Liver (tissue), 9 donors: ENCODE results near the gene AMIGO2. TPM values are rescaled to one million over a fixed set of nuclear protein-coding genes. Genes with fewer than 3 reads are reported as not detected.

ENCODE experiments used
- DNase-seq: peaks from one replicate; pipeline ENCODE4 v3.0.0-alpha.2; 2017; ENCODE audit warnings: low spot score
- H3K27ac ChIP-seq, 2 donors: one replicate each; pipeline ENCODE4 v1.7.0; 2013; ENCODE audit warnings: inconsistent platforms in 2 of 2, low read length in 2 of 2, control low read depth in 1 of 2, low read depth in 1 of 2, mild to moderate bottlenecking in 1 of 2
- H3K27me3 ChIP-seq, 4 donors: one replicate each; pipeline versions ENCODE4 v1.6.1 to v1.7.0; 2013; ENCODE audit warnings: low read length in 3 of 4, inconsistent platforms in 1 of 4, mild to moderate bottlenecking in 1 of 4, moderate library complexity in 1 of 4; ENCODE audit not compliant: control insufficient read depth in 4 of 4, insufficient read depth in 4 of 4
- H3K36me3 ChIP-seq, 4 donors: one replicate each; pipeline versions ENCODE4 v1.6.1 to v1.7.0; 2013; ENCODE audit warnings: low read length in 3 of 4, mild to moderate bottlenecking in 3 of 4, low read depth in 1 of 4, moderate library complexity in 1 of 4; ENCODE audit not compliant: control insufficient read depth in 4 of 4, insufficient read depth in 3 of 4
- H3K4me1 ChIP-seq, 4 donors: one replicate each; pipeline versions ENCODE4 v1.6.1 to v1.7.0; 2013; ENCODE audit warnings: low read length in 3 of 4, mild to moderate bottlenecking in 3 of 4, moderate library complexity in 1 of 4; ENCODE audit not compliant: control insufficient read depth in 4 of 4, insufficient read depth in 4 of 4
- H3K4me3 ChIP-seq, 3 donors: one replicate each; pipeline versions ENCODE4 v1.6.1 to v1.7.0; 2013; ENCODE audit warnings: low read length in 3 of 3, control low read depth in 1 of 3, low read depth in 1 of 3, mild to moderate bottlenecking in 1 of 3
- H3K9ac ChIP-seq, 2 donors: one replicate each; pipeline ENCODE4 v1.7.0; 2013; ENCODE audit warnings: low read length in 2 of 2, mild to moderate bottlenecking in 2 of 2, moderate library complexity in 2 of 2, control low read depth in 1 of 2, low read depth in 1 of 2
- H3K9me3 ChIP-seq, 4 donors: one replicate each; pipeline versions ENCODE4 v1.6.1 to v1.7.0; 2013; ENCODE audit warnings: low read length in 3 of 4; ENCODE audit not compliant: control insufficient read depth in 4 of 4
- EGR1 ChIP-seq, 2 donors: IDR thresholded peaks; 2 replicates each; pipeline ENCODE4 v1.6.1; 2016 to 2018; ENCODE audit warnings: antibody characterized with exemption in 2 of 2, low read depth in 2 of 2
- FOXA1 ChIP-seq: IDR thresholded peaks from 2 replicates; pipeline ENCODE4 v1.6.1; 2016; ENCODE audit warnings: antibody characterized with exemption
- FOXA2 ChIP-seq: IDR thresholded peaks from 2 replicates; pipeline ENCODE4 v1.6.1; 2016; ENCODE audit warnings: antibody characterized with exemption
- HNF4A ChIP-seq, 2 donors: conservative IDR thresholded peaks; 2 replicates each; pipeline ENCODE4 v1.6.1; 2016; ENCODE audit warnings: antibody characterized with exemption in 2 of 2, mild to moderate bottlenecking in 2 of 2
- HNF4G ChIP-seq: IDR thresholded peaks from 2 replicates; pipeline ENCODE4 v1.6.1; 2016; ENCODE audit warnings: antibody characterized with exemption
- JUND ChIP-seq, 2 donors: IDR thresholded peaks; 2 replicates each; pipeline ENCODE4 v1.6.1; 2016; ENCODE audit warnings: antibody characterized with exemption in 2 of 2
- NR2F2 ChIP-seq: IDR thresholded peaks from 2 replicates; pipeline ENCODE4 v1.6.1; 2016; ENCODE audit warnings: antibody characterized with exemption
- RAD21 ChIP-seq, 2 donors: IDR thresholded peaks; 2 replicates each; pipeline ENCODE4 v1.6.1; 2016; ENCODE audit warnings: antibody characterized with exemption in 2 of 2, mild to moderate bottlenecking in 2 of 2
- RXRA ChIP-seq, 2 donors: IDR thresholded peaks; 2 replicates each; pipeline ENCODE4 v1.6.1; 2017 to 2018; ENCODE audit warnings: antibody characterized with exemption in 2 of 2, mild to moderate bottlenecking in 1 of 2
- SP1 ChIP-seq: IDR thresholded peaks from 2 replicates; pipeline ENCODE4 v1.6.1; 2018; ENCODE audit warnings: antibody characterized with exemption, mild to moderate bottlenecking
- TAF1 ChIP-seq: conservative IDR thresholded peaks from 2 replicates; pipeline ENCODE4 v1.6.1; 2016; ENCODE audit warnings: antibody characterized with exemption, mild to moderate bottlenecking
- YY1 ChIP-seq: IDR thresholded peaks from 2 replicates; pipeline ENCODE4 v1.6.1; 2016; ENCODE audit warnings: antibody characterized with exemption, mild to moderate bottlenecking
- WGBS: extraction: QIAGEN DNeasy Blood & Tissue Kit; methylation state at CpG from one replicate; pipeline ENCODE4 v1.1.7; 2013; 5-methylcytosine and 5-hydroxymethylcytosine counted together
- polyA plus RNA-seq, 2 donors: library from polyadenylated mRNA; stranded (reverse) in 1 of 2; unstranded in 1 of 2; fragments of 200-250 nt in 1 of 2; fragments of >200 nt in 1 of 2; fragmentation: Nextera tagmentation in 1 of 2; extraction: Ambion mirVana in 1 of 2; gene quantifications; one replicate each; pipeline versions ENCODE4 v1.2.1 to v1.2.3, GENCODE V29; 2013 to 2015
- total RNA-seq, 2 donors: library from RNA; depleted of rRNA; stranded (reverse); fragments of >200 nt; gene quantifications; one replicate each; pipeline ENCODE4 v1.2.3, GENCODE V29; 2014
- TF ChIP-seq, protein P1 (sequence below): IDR thresholded peaks from 2 replicates; pipeline ENCODE4 v1.6.1; 2016; ENCODE audit warnings: antibody characterized with exemption
- TF ChIP-seq, protein P2 (sequence below): fragments of 150-350 bp; IDR thresholded peaks from 2 replicates; pipeline ENCODE4 v1.5.1; 2017; ENCODE audit warnings: improper control_type of control experiment, low read depth, low read length; ENCODE audit not compliant: missing input control
- TF ChIP-seq, protein P3 (sequence below): IDR thresholded peaks from 2 replicates; pipeline ENCODE4 v1.6.1; 2016; ENCODE audit warnings: antibody characterized with exemption
- TF ChIP-seq, protein P4 (sequence below): IDR thresholded peaks from 2 replicates; pipeline ENCODE4 v1.6.1; 2016; ENCODE audit warnings: antibody characterized with exemption
- TF ChIP-seq, protein P5 (sequence below): IDR thresholded peaks from 2 replicates; pipeline ENCODE4 v1.6.1; 2016; ENCODE audit warnings: antibody characterized with exemption, mild to moderate bottlenecking
- donor health status: healthy.
- donor health status: healthy.
- donor health status: healthy.
- donor health status: healthy.
- donor health status: healthy.

The AMIGO2 gene
- total and polyA plus RNA-seq, 4 donors = 1.2 to 3.5 (median 2.3) TPM

DNA sequence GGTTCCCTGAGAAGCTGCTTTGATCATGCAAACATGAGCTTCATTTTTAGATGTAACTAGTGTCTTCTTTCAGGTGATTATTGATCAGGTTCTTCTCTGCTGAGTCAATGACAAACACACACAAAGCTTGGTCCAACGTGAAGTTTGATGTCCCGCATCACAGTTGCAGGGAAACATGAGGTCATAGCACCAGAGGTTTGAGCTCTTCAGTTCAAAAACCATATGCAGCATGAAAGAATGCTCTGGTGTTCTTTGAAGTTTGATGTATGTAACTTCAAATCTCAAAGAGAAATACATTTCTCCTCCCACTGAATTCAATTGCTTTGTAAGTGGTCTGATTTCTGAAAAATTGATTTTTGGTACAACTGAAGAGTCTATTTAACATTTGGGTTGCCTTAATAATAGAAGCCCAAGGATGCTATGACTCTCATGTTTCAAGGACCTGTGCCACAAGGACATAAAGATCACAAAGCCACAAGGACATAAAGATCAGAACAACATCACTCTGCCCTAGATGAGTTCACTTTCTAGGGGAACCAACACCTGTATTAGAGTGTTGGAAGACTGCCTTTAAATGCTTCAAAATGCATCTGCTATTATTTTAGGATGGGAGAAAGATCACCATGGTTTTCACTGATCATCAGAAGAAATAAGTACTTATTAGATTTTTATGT, 31.1 kb upstream of the AMIGO2 start:
- no peak overlapping the region for H3K27ac ChIP-seq
- no peak overlapping the region for H3K4me3 ChIP-seq
- H3K9ac ChIP-seq = no peak overlapping the region
- no peaks in the 10 kb centered on the region for H3K9me3 ChIP-seq
- H3K4me1 ChIP-seq = no peaks in the 10 kb centered on the region
- no peaks in the 10 kb centered on the region for H3K27me3 ChIP-seq
- DNase-seq = no peak
- 78% methylated on average over 2 of the region's 2 CpGs for WGBS
- TF ChIP-seq, protein P1, sequence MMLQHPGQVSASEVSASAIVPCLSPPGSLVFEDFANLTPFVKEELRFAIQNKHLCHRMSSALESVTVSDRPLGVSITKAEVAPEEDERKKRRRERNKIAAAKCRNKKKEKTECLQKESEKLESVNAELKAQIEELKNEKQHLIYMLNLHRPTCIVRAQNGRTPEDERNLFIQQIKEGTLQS = no peak
- TF ChIP-seq, protein P2, sequence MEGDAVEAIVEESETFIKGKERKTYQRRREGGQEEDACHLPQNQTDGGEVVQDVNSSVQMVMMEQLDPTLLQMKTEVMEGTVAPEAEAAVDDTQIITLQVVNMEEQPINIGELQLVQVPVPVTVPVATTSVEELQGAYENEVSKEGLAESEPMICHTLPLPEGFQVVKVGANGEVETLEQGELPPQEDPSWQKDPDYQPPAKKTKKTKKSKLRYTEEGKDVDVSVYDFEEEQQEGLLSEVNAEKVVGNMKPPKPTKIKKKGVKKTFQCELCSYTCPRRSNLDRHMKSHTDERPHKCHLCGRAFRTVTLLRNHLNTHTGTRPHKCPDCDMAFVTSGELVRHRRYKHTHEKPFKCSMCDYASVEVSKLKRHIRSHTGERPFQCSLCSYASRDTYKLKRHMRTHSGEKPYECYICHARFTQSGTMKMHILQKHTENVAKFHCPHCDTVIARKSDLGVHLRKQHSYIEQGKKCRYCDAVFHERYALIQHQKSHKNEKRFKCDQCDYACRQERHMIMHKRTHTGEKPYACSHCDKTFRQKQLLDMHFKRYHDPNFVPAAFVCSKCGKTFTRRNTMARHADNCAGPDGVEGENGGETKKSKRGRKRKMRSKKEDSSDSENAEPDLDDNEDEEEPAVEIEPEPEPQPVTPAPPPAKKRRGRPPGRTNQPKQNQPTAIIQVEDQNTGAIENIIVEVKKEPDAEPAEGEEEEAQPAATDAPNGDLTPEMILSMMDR = no peak
- TF ChIP-seq NR2F2 = no peak
- no peak for TF ChIP-seq FOXA1
- TF ChIP-seq, protein P3, sequence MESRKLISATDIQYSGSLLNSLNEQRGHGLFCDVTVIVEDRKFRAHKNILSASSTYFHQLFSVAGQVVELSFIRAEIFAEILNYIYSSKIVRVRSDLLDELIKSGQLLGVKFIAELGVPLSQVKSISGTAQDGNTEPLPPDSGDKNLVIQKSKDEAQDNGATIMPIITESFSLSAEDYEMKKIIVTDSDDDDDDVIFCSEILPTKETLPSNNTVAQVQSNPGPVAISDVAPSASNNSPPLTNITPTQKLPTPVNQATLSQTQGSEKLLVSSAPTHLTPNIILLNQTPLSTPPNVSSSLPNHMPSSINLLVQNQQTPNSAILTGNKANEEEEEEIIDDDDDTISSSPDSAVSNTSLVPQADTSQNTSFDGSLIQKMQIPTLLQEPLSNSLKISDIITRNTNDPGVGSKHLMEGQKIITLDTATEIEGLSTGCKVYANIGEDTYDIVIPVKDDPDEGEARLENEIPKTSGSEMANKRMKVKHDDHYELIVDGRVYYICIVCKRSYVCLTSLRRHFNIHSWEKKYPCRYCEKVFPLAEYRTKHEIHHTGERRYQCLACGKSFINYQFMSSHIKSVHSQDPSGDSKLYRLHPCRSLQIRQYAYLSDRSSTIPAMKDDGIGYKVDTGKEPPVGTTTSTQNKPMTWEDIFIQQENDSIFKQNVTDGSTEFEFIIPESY = no peak
- TF ChIP-seq HNF4A (conservative IDR thresholded peaks at IDR 0.05) = no peak
- TF ChIP-seq, protein P4, sequence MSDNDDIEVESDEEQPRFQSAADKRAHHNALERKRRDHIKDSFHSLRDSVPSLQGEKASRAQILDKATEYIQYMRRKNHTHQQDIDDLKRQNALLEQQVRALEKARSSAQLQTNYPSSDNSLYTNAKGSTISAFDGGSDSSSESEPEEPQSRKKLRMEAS = no peak
- TF ChIP-seq EGR1 (IDR thresholded peaks at IDR 0.05; ENCODE audit: low read depth in 2 of 2) = no peak
- no peak for TF ChIP-seq JUND (IDR thresholded peaks at IDR 0.05)
- TF ChIP-seq TAF1 = no peak
- TF ChIP-seq RAD21 (IDR thresholded peaks at IDR 0.05) = no peak
- no peak for TF ChIP-seq FOXA2
- no peak for TF ChIP-seq HNF4G
- TF ChIP-seq, protein P5, sequence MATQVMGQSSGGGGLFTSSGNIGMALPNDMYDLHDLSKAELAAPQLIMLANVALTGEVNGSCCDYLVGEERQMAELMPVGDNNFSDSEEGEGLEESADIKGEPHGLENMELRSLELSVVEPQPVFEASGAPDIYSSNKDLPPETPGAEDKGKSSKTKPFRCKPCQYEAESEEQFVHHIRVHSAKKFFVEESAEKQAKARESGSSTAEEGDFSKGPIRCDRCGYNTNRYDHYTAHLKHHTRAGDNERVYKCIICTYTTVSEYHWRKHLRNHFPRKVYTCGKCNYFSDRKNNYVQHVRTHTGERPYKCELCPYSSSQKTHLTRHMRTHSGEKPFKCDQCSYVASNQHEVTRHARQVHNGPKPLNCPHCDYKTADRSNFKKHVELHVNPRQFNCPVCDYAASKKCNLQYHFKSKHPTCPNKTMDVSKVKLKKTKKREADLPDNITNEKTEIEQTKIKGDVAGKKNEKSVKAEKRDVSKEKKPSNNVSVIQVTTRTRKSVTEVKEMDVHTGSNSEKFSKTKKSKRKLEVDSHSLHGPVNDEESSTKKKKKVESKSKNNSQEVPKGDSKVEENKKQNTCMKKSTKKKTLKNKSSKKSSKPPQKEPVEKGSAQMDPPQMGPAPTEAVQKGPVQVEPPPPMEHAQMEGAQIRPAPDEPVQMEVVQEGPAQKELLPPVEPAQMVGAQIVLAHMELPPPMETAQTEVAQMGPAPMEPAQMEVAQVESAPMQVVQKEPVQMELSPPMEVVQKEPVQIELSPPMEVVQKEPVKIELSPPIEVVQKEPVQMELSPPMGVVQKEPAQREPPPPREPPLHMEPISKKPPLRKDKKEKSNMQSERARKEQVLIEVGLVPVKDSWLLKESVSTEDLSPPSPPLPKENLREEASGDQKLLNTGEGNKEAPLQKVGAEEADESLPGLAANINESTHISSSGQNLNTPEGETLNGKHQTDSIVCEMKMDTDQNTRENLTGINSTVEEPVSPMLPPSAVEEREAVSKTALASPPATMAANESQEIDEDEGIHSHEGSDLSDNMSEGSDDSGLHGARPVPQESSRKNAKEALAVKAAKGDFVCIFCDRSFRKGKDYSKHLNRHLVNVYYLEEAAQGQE = no peak
- TF ChIP-seq YY1 = no peak
- H3K36me3 ChIP-seq = no peaks in the 10 kb centered on the region

DNA sequence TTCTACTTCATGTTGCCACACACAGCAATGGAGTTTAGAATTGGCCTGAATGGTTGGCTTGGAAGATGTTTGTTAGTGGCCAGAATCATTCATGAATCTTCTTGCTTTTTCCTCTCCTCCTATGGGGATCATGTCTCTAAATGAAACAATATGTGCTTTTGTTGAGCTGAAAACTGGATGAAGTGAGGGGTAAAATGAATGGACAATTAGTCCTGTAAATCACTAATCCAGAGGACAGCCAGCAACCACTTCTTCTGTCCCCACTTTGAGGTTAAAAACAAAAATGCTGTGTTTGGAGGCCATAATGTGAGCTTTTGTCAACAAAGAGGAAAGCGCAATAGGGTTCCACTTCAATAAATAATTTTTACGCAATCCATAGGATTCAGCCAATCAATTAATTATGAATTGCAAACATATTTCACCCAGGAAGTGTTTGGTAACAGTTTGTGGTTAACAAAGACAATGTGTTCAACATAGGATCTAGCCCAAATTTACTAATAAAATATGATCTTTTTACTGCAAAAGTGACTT, 30.3 kb upstream of the AMIGO2 start:
- Histone ChIP-seq H3K9me3 (no peaks in the 10 kb centered on the region), H3K27me3 (no peaks in the 10 kb centered on the region), H3K9ac (no peak overlapping the region), H3K36me3 (no peaks in the 10 kb centered on the region), H3K4me1 (no peaks in the 10 kb centered on the region), H3K4me3 (no peak overlapping the region), H3K27ac (no peak overlapping the region)
- DNase-seq = no peak
- WGBS = 95% methylated on average over 2 of the region's 2 CpGs
- TF ChIP-seq EGR1 (IDR thresholded peaks at IDR 0.05; ENCODE audit: low read depth in 2 of 2) (no peak), FOXA1 (no peak), NR2F2 (no peak), TAF1 (no peak), HNF4A (conservative IDR thresholded peaks at IDR 0.05) (no peak), RXRA (IDR thresholded peaks at IDR 0.05) (no peak), FOXA2 (no peak), SP1 (no peak)
- TF ChIP-seq, protein P3 = no peak
- TF ChIP-seq, protein P1 = no peak
- TF ChIP-seq, protein P5 = no peak
